Measurements from ENCODE around the gene EIF3F. TPM values are rescaled to one million over a fixed set of nuclear protein-coding genes. Genes with fewer than 3 reads are reported as not detected.
A peak's percentile ranks its signal among the peaks of the same experiment; 100 is the strongest.

The EIF3F gene
- total and polyA plus RNA-seq, 9 of the 15 experiments (the other 6 are each of a cell fraction or from before 2014, with no cell fraction given), result 50.1 to 259 (median 135) TPM

DNA sequence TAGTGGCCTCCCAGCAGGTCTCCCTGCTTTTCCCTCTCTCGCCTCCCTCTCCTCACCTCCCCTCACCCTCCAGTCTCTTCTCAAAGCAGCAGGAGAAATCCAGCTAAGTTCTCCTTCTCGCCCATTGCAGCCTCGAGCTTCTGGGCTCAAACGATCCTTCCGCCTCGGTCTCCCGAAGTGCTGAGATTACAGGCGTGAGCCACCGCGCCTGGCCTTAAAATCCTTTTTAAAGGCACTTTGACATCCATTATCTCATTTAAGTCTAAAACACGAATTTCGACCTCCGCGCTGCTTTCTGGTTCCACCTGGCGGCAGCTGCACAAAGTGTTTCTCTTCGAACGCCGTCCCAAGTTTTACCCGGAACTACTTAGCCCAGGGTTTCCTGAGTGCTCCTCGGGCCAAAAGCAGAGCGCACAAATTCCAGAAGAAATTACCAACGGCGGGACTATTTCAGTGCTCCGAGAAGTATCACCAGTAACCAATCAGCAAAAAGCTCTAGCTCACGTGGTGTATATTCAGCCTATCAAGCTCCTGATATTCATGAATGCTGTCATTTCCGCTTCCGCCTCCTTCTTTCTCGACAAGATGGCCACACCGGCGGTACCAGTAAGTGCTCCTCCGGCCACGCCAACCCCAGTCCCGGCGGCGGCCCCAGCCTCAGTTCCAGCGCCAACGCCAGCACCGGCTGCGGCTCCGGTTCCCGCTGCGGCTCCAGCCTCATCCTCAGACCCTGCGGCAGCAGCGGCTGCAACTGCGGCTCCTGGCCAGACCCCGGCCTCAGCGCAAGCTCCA is at the start of gene EIF3F (continued):
- TF ChIP-seq IRF2 (CRISPR knock-in tag; IDR thresholded peaks at IDR 0.05) (no peak), FOXK1 (CRISPR knock-in tag; IDR thresholded peaks at IDR 0.05; ENCODE audit: borderline replicate concordance) (0 out of 2 replicates have a peak, but pooled peaks have one; percentile 29), MEF2D (tag; conservative IDR thresholded peaks at IDR 0.05; ENCODE audit: low read depth) (0 out of 2 replicates have a peak, but pooled peaks have one; percentile 43), ZNF224 (CRISPR knock-in tag; IDR thresholded peaks at IDR 0.05) (no peak), ZNF431 (CRISPR knock-in tag; IDR thresholded peaks at IDR 0.05) (no peak), SMARCA5 (IDR thresholded peaks at IDR 0.05) (peak; percentile 94), ZNF184 (CRISPR knock-in tag; IDR thresholded peaks at IDR 0.05) (no peak), MCM5 (IDR thresholded peaks at IDR 0.05; ENCODE audit: low read depth) (no peak), ZNF217 (CRISPR knock-in tag; IDR thresholded peaks at IDR 0.05) (no peak), ZFP1 (CRISPR knock-in tag; IDR thresholded peaks at IDR 0.05) (no peak), GTF2E2 (tag; IDR thresholded peaks at IDR 0.05) (no peak; the same call in 1 of the 2 replicates), FOXJ2 (tag; IDR thresholded peaks at IDR 0.05) (peak; percentile 69; the same call in 1 of the 2 replicates), ZNF263 (CRISPR knock-in tag; IDR thresholded peaks at IDR 0.05; ENCODE audit: borderline replicate concordance) (peak; percentile 69; the same call in 1 of the 2 replicates), MAFF (IDR thresholded peaks at IDR 0.05; ENCODE audit: low read length) (0 out of 2 replicates have a peak, but pooled peaks have one; percentile 12), KDM2B (CRISPR knock-in tag; IDR thresholded peaks at IDR 0.05) (no peak), ZNF512 (tag; IDR thresholded peaks at IDR 0.05) (no peak), ZNF449 (CRISPR knock-in tag; IDR thresholded peaks at IDR 0.05) (no peak), NONO (IDR thresholded peaks at IDR 0.05; ENCODE audit: low read depth in 2 of 2, low read length in 1 of 2) (no peak), SUPT5H (IDR thresholded peaks at IDR 0.05) (peak; percentile 76), ZBTB8A (IDR thresholded peaks at IDR 0.05; ENCODE audit: partially characterized antibody) (no peak), ZNF695 (CRISPR knock-in tag; IDR thresholded peaks at IDR 0.05) (no peak), JUNB (CRISPR knock-in tag; conservative IDR thresholded peaks at IDR 0.05) (no peak), ETV1 (tag; conservative IDR thresholded peaks at IDR 0.05; ENCODE audit: low read depth) (no peak; the same call in 1 of the 2 replicates)
- TF ChIP-seq, protein P1, sequence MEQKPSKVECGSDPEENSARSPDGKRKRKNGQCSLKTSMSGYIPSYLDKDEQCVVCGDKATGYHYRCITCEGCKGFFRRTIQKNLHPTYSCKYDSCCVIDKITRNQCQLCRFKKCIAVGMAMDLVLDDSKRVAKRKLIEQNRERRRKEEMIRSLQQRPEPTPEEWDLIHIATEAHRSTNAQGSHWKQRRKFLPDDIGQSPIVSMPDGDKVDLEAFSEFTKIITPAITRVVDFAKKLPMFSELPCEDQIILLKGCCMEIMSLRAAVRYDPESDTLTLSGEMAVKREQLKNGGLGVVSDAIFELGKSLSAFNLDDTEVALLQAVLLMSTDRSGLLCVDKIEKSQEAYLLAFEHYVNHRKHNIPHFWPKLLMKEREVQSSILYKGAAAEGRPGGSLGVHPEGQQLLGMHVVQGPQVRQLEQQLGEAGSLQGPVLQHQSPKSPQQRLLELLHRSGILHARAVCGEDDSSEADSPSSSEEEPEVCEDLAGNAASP (IDR thresholded peaks at IDR 0.05), result no peak
- TF ChIP-seq, protein P2, sequence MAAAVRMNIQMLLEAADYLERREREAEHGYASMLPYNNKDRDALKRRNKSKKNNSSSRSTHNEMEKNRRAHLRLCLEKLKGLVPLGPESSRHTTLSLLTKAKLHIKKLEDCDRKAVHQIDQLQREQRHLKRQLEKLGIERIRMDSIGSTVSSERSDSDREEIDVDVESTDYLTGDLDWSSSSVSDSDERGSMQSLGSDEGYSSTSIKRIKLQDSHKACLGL (CRISPR knock-in tag; IDR thresholded peaks at IDR 0.05; ENCODE audit: borderline replicate concordance, poor library complexity, severe bottlenecking), result no peak

Measured in K562 (cell line).